GM21381 (cell line): Measurements from ENCODE around the gene VSIG2.

Experiments used
- ATAC-seq: cut with Tn5 transposase; IDR thresholded peaks from one replicate; pipeline ENCODE4 v1.9.1; 2021; ENCODE audit warnings: mild to moderate bottlenecking, moderate library complexity; ENCODE audit not compliant: unreplicated experiment

The VSIG2 gene

GRCh38 chr11:124724979-124725718, 26.9 kb downstream of the VSIG2 start:
- ATAC-seq = peak; percentile 97

DNA sequence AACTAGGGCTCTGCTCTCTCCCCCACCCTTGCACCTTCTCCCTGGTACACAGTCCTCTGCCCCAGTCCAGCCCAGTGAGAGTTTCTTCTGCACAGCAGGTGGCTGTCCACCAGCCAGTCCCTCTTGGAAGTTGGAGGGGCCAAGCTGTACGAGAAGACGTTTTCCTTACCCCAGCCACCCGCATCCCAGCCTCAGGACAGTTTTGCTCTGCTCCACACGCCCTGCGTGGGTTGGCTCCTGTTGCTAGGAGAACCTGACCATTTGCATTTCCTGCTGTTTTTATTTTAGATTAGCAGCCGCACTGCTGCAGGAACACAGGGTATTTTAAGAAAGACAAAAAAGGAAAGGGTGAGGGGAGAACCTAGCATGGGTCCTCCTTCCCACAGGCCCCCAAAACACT, 29.9 kb downstream of the VSIG2 start:
- no peak for ATAC-seq

DNA sequence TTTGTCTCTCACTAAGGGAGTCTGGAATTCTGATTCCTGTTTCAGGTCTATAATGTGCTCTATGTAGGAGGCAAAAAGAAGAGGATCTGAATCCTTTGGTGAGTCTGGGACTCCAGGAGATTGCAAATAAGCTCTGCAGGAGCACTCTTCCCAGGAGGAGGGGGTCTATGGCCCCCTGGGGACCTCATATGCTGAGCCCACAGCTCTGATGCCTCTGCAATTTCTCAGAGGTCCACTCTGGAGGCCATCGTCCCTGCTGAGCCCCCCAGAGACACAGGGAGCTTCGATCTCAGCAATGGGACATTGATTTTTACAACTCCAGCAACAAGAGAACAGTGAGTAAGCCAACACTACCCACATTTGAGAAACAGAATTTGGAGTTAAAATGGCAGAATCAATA, 32.5 kb downstream of the VSIG2 start:
- ATAC-seq = no peak

- no peak for ATAC-seq
Measured at GRCh38 chr11:124718801-124719200, 33.3 kb downstream of the VSIG2 start.

DNA sequence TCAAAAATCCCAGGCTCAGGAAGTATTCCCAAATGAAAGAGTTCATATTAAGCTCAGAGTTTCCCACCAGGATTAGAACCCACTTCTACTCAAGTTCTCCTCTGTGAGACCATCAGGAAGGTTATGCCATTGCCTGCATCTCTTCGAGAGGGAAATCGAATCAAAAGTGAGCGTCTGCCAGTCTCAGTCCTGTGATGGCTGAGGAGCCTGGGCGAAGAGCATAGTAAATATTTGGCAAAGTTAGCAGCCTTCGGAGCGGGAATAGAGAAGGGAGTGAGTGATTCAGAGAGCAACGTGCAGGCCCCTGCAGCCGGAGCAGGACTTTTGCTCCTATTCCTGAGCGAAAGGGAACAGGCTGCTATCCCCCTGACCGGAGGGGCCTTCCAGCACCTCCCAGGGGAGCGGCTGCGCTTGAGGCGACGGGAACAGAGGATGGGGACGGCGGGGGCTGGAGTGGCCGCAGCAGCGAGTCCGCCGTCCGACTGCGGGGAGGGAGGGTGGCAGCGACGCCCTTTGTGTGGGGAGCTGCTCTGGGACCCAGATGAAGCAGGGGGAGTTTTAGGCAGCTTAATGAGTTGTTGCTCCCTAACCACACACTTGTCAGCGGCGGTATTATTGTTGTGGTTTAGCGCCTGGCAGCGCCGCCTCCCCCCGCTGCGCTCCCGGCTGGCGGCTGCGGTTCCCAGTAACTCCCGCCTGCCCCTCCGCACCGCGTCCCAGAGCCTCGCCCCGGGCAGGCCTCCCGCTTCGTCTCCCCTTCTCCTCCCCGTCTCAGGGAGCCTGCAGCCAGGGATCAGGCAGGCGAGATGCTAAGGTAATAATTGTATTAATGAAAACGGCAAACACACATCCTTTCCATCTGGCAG, 34.0 kb downstream of the VSIG2 start:
- ATAC-seq = no peak

- peak; percentile 49 for ATAC-seq
Measured at GRCh38 chr11:124717421-124717785, 34.7 kb downstream of the VSIG2 start.

- ATAC-seq = no peak
Measured at GRCh38 chr11:124716591-124716990, 35.5 kb downstream of the VSIG2 start.

DNA sequence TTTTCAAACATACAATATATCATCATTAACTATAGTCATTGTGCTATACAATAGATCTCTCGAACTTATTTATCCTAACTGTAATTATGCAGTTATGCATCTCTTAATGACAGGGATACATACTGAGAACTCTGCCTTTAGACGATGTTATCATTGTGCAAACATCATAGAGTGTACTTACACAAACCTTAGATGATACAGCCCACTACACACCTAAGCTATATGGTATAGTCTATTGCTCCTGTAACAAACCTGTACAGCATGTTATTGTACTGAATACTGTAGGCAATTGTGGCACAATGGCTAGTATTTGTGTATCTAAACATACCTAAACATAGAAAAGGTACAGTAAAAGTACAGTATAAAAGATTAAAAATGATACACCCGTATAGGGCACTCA, 39.7 kb downstream of the VSIG2 start:
- no peak for ATAC-seq

DNA sequence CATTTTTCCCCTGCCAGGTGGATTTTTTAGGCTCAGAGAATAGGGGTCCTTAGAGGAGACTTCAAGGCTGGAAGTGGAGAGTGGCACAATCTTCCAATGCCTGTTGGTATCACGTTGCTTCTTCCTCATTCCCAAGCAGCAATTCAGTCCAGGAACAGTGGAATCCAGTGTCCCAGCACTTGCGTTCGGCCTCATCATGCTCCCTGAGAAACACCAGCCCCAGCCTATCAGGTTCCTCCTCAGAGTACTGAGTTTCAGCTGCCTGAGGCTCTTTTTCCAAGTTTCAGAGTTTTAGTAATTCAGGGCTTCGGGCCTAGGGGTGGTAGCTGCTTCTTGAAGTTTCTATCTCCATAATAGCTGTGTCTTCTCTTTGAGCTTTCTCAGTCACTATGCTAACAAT, 44.2 kb downstream of the VSIG2 start:
- no peak for ATAC-seq

DNA sequence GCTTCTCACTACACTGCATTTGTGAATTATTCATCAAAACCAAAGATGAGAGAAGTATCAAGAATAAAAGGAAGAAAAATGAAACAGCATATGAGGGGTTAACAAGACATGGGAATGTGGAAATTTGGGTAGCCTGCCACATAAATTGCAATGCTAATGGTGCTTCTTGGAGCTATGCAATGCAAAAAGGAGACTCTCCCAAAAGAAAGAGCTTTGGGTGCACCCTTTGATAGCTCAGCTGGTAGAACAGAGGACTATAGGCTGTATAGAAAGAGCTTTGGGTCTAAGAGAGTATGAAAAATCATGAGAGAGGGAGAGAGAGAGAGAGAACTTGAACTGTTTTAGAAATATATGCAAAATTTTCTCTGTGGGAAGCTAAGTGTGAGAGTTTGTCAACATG, 52.0 kb downstream of the VSIG2 start:
- no peak for ATAC-seq

- no peak for ATAC-seq
Measured at GRCh38 chr11:124699547-124699946, 52.5 kb downstream of the VSIG2 start.
